H9 (cell line): Measurements from ENCODE around the gene MT2A. TPM values are rescaled to one million over a fixed set of nuclear protein-coding genes. Genes with fewer than 3 reads are reported as not detected.

ENCODE experiments used
- DNase-seq: peaks from one replicate; pipeline ENCODE4 v3.0.0-alpha.2; 2017
- H2AFZ ChIP-seq: one replicate; pipeline ENCODE4 v1.6.1; 2013; ENCODE audit warnings: mild to moderate bottlenecking, low read length, control low read depth, moderate library complexity
- H2AK5ac ChIP-seq: 2 replicates; pipeline ENCODE4 v1.6.1; 2013; ENCODE audit warnings: low read length, control low read depth, mixed read lengths; ENCODE audit not compliant: insufficient read length
- H2BK120ac ChIP-seq: one replicate; pipeline ENCODE4 v1.6.1; 2013; ENCODE audit warnings: low read depth, mild to moderate bottlenecking, low read length, control low read depth, inconsistent platforms; ENCODE audit not compliant: poor library complexity, severe bottlenecking
- H2BK12ac ChIP-seq: 2 replicates; pipeline ENCODE4 v1.6.1; 2013; ENCODE audit warnings: low read length, control low read depth, mixed read lengths, low read depth; ENCODE audit not compliant: insufficient read length
- H2BK15ac ChIP-seq: 2 replicates; pipeline ENCODE4 v1.6.1; 2013; ENCODE audit warnings: low read depth, low read length, control low read depth
- H2BK20ac ChIP-seq: one replicate; pipeline ENCODE4 v1.6.1; 2013; ENCODE audit warnings: low read depth, mild to moderate bottlenecking, low read length, control low read depth, inconsistent platforms; ENCODE audit not compliant: poor library complexity, severe bottlenecking
- H2BK5ac ChIP-seq: 2 replicates; pipeline ENCODE4 v1.6.1; 2013; ENCODE audit warnings: low read length, control low read depth, mixed read lengths; ENCODE audit not compliant: insufficient read length
- H3K14ac ChIP-seq: 2 replicates; pipeline ENCODE4 v1.6.1; 2013; ENCODE audit warnings: low read length, control low read depth; ENCODE audit not compliant: insufficient read depth
- H3K18ac ChIP-seq: 2 replicates; pipeline ENCODE4 v1.6.1; 2013; ENCODE audit warnings: low read depth, mild to moderate bottlenecking, mixed read lengths, low read length, control low read depth; ENCODE audit not compliant: insufficient read length
- H3K23ac ChIP-seq: 2 replicates; pipeline ENCODE4 v1.6.1; 2013; ENCODE audit warnings: low read length, control low read depth, mixed read lengths, low read depth; ENCODE audit not compliant: insufficient read length
- H3K23me2 ChIP-seq: 2 replicates; pipeline ENCODE4 v1.6.1; 2013; ENCODE audit warnings: low read depth, mild to moderate bottlenecking, mixed read lengths, low read length, control low read depth; ENCODE audit not compliant: insufficient read length, poor library complexity, severe bottlenecking
- H3K27ac ChIP-seq: 2 replicates; pipeline ENCODE4 v1.5.1; 2013; ENCODE audit warnings: low read length, control low read depth, mixed read lengths, low read depth; ENCODE audit not compliant: insufficient read length
- H3K27me3 ChIP-seq: 2 replicates; pipeline ENCODE4 v1.6.1; 2013; ENCODE audit warnings: low read length, control low read depth, inconsistent platforms; ENCODE audit not compliant: insufficient read depth
- H3K4ac ChIP-seq: 2 replicates; pipeline ENCODE4 v1.6.1; 2013; ENCODE audit warnings: low read depth, mild to moderate bottlenecking, control low read depth, inconsistent platforms, low read length, moderate library complexity
- H3K4me1 ChIP-seq: 2 replicates; pipeline ENCODE4 v1.6.1; 2013; ENCODE audit warnings: low read length, control low read depth, inconsistent platforms; ENCODE audit not compliant: insufficient read depth
- H3K4me2 ChIP-seq: 2 replicates; pipeline ENCODE4 v1.6.1; 2013; ENCODE audit warnings: low read length, control low read depth, mixed read lengths; ENCODE audit not compliant: insufficient read length, insufficient read depth
- H3K56ac ChIP-seq: 2 replicates; pipeline ENCODE4 v1.6.1; 2013; ENCODE audit warnings: low read depth, mild to moderate bottlenecking, mixed read lengths, low read length, control low read depth; ENCODE audit not compliant: insufficient read length
- H3K79me1 ChIP-seq: 2 replicates; pipeline ENCODE4 v1.6.1; 2013; ENCODE audit warnings: low read depth, mild to moderate bottlenecking, moderate library complexity, low read length, control low read depth, inconsistent platforms; ENCODE audit not compliant: insufficient read depth, poor library complexity, severe bottlenecking
- H3K79me2 ChIP-seq: 2 replicates; pipeline ENCODE4 v1.6.1; 2013; ENCODE audit warnings: low read length, control low read depth, inconsistent platforms; ENCODE audit not compliant: insufficient read depth
- H3K9ac ChIP-seq: 2 replicates; pipeline ENCODE4 v1.6.1; 2013; ENCODE audit warnings: low read length, control low read depth, mixed read lengths; ENCODE audit not compliant: insufficient read length; ENCODE audit errors: extremely low read depth
- H3K9me3 ChIP-seq: one replicate; pipeline ENCODE4 v1.6.1; 2013; ENCODE audit warnings: low read depth, low read length, inconsistent platforms; ENCODE audit not compliant: control insufficient read depth
- H3T11ph ChIP-seq: one replicate; pipeline ENCODE4 v1.6.1; 2013; ENCODE audit warnings: mild to moderate bottlenecking, low read length, control low read depth, inconsistent platforms
- H4K20me1 ChIP-seq: one replicate; pipeline ENCODE4 v1.6.1; 2013; ENCODE audit not compliant: control insufficient read depth, insufficient read length, insufficient read depth
- H4K5ac ChIP-seq: 2 replicates; pipeline ENCODE4 v1.6.1; 2013; ENCODE audit warnings: low read depth, mild to moderate bottlenecking, mixed read lengths, low read length, control low read depth; ENCODE audit not compliant: insufficient read length
- H4K8ac ChIP-seq: replicated peaks from 2 replicates; pipeline ENCODE4 v1.6.1; 2013; ENCODE audit warnings: low read length, control low read depth, mixed read lengths, low read depth; ENCODE audit not compliant: insufficient read length
- H4K91ac ChIP-seq: 2 replicates; pipeline ENCODE4 v1.6.1; 2013; ENCODE audit warnings: low read depth, mild to moderate bottlenecking, moderate library complexity, mixed read lengths, low read length, control low read depth; ENCODE audit not compliant: insufficient read length
- H3K27ac Mint-ChIP-seq, 3 experiments: 2 replicates in 2 of 3; 3 replicates in 1 of 3; pipeline ENCODE4 v1.8.0; 2020 to 2021; ENCODE audit warnings: mixed read lengths in 3 of 3, mild to moderate bottlenecking in 1 of 3, moderate library complexity in 1 of 3
- H3K27me3 Mint-ChIP-seq: 2 replicates; pipeline ENCODE4 v1.8.0; 2021; ENCODE audit warnings: low read depth, mild to moderate bottlenecking, moderate library complexity, mixed read lengths
- H3K36me3 Mint-ChIP-seq, 3 experiments: 2 replicates in 2 of 3; 3 replicates in 1 of 3; pipeline ENCODE4 v1.8.0; 2020 to 2021; ENCODE audit warnings: low read depth in 3 of 3, mixed read lengths in 3 of 3; ENCODE audit not compliant: insufficient read depth in 1 of 3
- H3K4me1 Mint-ChIP-seq, 2 experiments: 2 replicates each; pipeline ENCODE4 v1.8.0; 2020; ENCODE audit warnings: mixed read lengths in 2 of 2
- H3K4me3 Mint-ChIP-seq, 2 experiments: 2 replicates in 1 of 2; 3 replicates in 1 of 2; pipeline ENCODE4 v1.8.0; 2020 to 2021; ENCODE audit warnings: mild to moderate bottlenecking in 2 of 2, mixed read lengths in 2 of 2, moderate library complexity in 1 of 2
- H3K9me3 Mint-ChIP-seq, 2 experiments: 2 replicates in 1 of 2; 3 replicates in 1 of 2; pipeline ENCODE4 v1.8.0; 2020; ENCODE audit warnings: mild to moderate bottlenecking in 2 of 2, mixed read lengths in 2 of 2, moderate library complexity in 1 of 2
- CTCF ChIP-seq: fragments of 200-600 bp; sonication (generic); conservative IDR thresholded peaks from 3 replicates; pipeline ENCODE4 v1.8.0; 2021; ENCODE audit warnings: antibody characterized with exemption, mild to moderate bottlenecking
- WGBS: extraction: QIAGEN DNeasy Blood & Tissue Kit; methylation state at CpG from one replicate; pipeline ENCODE4 v1.1.7; 2013; ENCODE audit warnings: missing lambda C conversion rate, low lambda C conversion rate, mixed read lengths; ENCODE audit not compliant: insufficient read length; ENCODE audit errors: extremely low coverage; 5-methylcytosine and 5-hydroxymethylcytosine counted together
- total RNA-seq: library from RNA; stranded (reverse); gene quantifications from 2 replicates; pipeline ENCODE4 v1.2.1, GENCODE V29; 2021

The MT2A gene
- total RNA-seq, 1 experiment from 2014 or later = 63.1 TPM

- H3K18ac ChIP-seq = no peak overlapping the region
- no peak overlapping the region for H3K4me2 ChIP-seq
- peaks cover 30% of the 10 kb centered on the region; the same call in 1 of the 2 replicates for H3K27me3 ChIP-seq
- no peak overlapping the region for H2BK12ac ChIP-seq
- no peak overlapping the region for H4K8ac ChIP-seq
- Mint-ChIP-seq H3K9me3 (no peaks in the 10 kb centered on the region), H3K27ac (no peak overlapping the region), H3K4me3 (no peak overlapping the region), H3K27me3 (peaks cover 92% of the 10 kb centered on the region), H3K4me1 (peaks cover 2 to 13% of the 10 kb centered on the region in 2 experiments; a peak in 2 of 4 replicates), H3K36me3 (no peaks in the 10 kb centered on the region)
- H4K91ac ChIP-seq = no peak overlapping the region
- no peak overlapping the region for H2AFZ ChIP-seq
- no peak for TF ChIP-seq CTCF
- no peak overlapping the region for H3K14ac ChIP-seq
- H2BK120ac ChIP-seq = no peak overlapping the region
- H4K20me1 ChIP-seq = no peaks in the 10 kb centered on the region
- no peak overlapping the region for H2BK15ac ChIP-seq
- no CpG with 5 or more reads among the region's 2 CpGs for WGBS
- no peak overlapping the region for H3K56ac ChIP-seq
- H2AK5ac ChIP-seq = no peak overlapping the region
- H3K9ac ChIP-seq = no peak overlapping the region
- H3K4me1 ChIP-seq = no peaks in the 10 kb centered on the region
- H3K23me2 ChIP-seq = no peaks in the 10 kb centered on the region
- H3K4ac ChIP-seq = no peak overlapping the region
- H2BK5ac ChIP-seq = no peak overlapping the region
- no peak overlapping the region for H2BK20ac ChIP-seq
- no peak overlapping the region for H3T11ph ChIP-seq
- no peak for DNase-seq
- no peaks in the 10 kb centered on the region for H3K9me3 ChIP-seq
- no peaks in the 10 kb centered on the region for H3K79me2 ChIP-seq
- H4K5ac ChIP-seq = no peak overlapping the region
- no peaks in the 10 kb centered on the region for H3K79me1 ChIP-seq
- H3K23ac ChIP-seq = no peak overlapping the region
- no peak overlapping the region for H3K27ac ChIP-seq
Measured at GRCh38 chr16:56649271-56649670, 40.9 kb downstream of the MT2A start.
